Stimulated activated effector memory CD8-positive, alpha-beta T cell treated with anti-CD3 and anti-CD28 coated beads, Interleukin-12 subunit alpha, Interleukin-12 subunit beta, amount 100 ng/mL, for 72 hours (primary cell): ENCODE data around the gene NPC1.
"Not testable (repeated sequence)": the region's sequence is repeated elsewhere in the genome, so short reads cannot be mapped to it uniquely, and the experiment has no call there.

ENCODE experiments used
- ATAC-seq: fragments of 150-1000 bp; cut with Tn5 transposase; 2 replicates; pipeline ENCODE4 v1.10.0; 2021
- DNase-seq, 2 donors: peaks; one replicate each; pipeline ENCODE4 v3.0.0; 2021 to 2022; ENCODE audit warnings: low spot score in 2 of 2
- H3K27ac Mint-ChIP-seq: one replicate; pipeline ENCODE4 v1.8.0; 2022; ENCODE audit warnings: mild to moderate bottlenecking, mixed read lengths
- H3K36me3 Mint-ChIP-seq: one replicate; pipeline ENCODE4 v1.8.0; 2022; ENCODE audit warnings: mild to moderate bottlenecking, mixed read lengths
- H3K4me1 Mint-ChIP-seq: one replicate; pipeline ENCODE4 v1.8.0; 2022; ENCODE audit warnings: mixed read lengths
- H3K4me3 Mint-ChIP-seq: one replicate; pipeline ENCODE4 v1.8.0; 2022; ENCODE audit warnings: mild to moderate bottlenecking, mixed read lengths
- H3K9me3 Mint-ChIP-seq: one replicate; pipeline ENCODE4 v1.8.0; 2022; ENCODE audit warnings: mixed read lengths

NPC1 gene

DNA sequence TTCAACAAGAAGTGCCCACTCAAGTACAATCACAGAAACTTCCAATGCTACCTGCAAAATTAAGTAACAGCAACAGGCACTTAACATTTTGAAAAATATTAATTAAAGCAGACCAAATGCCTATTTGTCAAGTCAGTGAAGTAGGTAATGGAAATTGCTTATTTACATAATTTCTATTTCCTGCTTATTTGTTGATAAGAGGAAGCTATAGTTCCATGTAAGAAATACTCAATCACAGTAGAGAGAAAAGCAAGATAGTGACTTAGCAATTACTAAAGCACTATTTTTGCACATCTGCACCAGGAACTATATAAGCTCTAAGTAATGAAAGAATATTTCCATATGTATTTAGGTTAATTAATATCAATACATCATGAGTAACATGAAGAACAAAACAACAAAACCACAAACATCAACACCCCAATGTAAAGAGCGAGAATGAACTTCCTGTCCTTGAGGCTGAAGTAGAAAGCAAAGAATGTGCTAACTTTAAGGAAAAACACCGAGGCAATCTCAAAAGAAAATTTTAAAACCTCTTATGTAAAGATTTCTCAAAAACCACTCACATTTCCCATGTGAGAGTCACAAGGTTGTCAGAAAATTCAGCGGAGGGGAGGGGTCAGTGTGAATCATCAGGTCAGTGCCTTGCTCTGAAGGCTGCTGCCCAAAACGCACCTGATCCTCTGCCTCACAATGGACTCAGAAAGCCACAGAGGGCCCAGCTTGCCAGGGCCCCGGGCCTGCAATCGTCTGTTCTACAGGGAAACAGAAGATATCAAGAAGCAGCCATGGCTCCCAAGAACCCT, 12.5 kb downstream of the NPC1 start:
- DNase-seq = peak; percentile 17 to 64
- H3K4me1 Mint-ChIP-seq = peaks cover 62% of the 10 kb centered on the region
- H3K4me3 Mint-ChIP-seq = peak overlapping the region; percentile 64
- peaks cover 68% of the 10 kb centered on the region for H3K36me3 Mint-ChIP-seq
- ATAC-seq = peak; percentile 87
- no peaks in the 10 kb centered on the region for H3K9me3 Mint-ChIP-seq
- H3K27ac Mint-ChIP-seq = peak overlapping the region; percentile 88

DNA sequence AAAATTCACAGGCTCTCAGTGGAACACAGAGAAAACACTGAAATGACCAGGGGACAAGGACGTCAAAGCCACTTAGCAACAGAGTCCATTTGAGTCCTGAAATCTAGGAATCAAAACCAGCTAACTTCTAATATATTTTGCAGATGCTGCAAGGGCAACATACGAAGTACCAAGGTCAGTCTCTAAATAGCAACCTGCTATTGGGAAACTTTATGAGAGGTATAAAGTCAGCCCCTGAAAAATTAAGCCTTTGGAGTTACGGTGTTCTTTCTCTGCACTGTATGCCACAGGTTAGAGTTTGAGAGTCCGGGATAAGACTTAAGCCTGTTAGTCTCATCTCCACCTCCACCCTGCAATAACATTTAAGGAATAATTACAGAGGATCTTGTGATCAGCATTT, 13.3 kb downstream of the NPC1 start:
- peak overlapping the region; percentile 88 for H3K27ac Mint-ChIP-seq
- no peaks in the 10 kb centered on the region for H3K9me3 Mint-ChIP-seq
- H3K4me3 Mint-ChIP-seq = peak overlapping the region; percentile 64
- H3K36me3 Mint-ChIP-seq = peaks cover 77% of the 10 kb centered on the region
- peaks cover 53% of the 10 kb centered on the region for H3K4me1 Mint-ChIP-seq
- ATAC-seq = no peak
- DNase-seq = no peak

DNA sequence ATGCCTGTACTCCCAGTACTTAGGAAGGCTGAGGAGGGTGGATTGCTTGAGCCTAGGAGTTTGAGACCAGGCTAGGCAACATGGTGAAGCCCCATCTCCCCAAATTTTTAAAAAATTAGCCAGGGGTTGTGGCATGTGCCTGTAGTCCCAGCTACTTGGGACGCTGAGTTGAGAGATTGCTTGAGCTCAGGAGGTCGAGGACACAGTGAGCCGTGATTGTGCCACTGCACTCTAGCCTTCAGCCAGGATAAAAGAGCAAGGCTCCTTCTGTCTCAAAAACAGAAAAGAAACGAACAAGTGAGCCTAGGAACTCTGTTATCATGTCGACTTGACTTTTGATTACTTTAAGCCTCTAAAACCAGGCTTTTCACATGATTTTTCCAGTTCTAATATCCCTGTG, 13.7 kb downstream of the NPC1 start:
- Mint-ChIP-seq H3K9me3 (no peaks in the 10 kb centered on the region), H3K27ac (peak overlapping the region; percentile 60), H3K4me1 (peaks cover 53% of the 10 kb centered on the region), H3K36me3 (peaks cover 81% of the 10 kb centered on the region), H3K4me3 (no peak overlapping the region)
- DNase-seq (no peak), ATAC-seq (no peak)

DNA sequence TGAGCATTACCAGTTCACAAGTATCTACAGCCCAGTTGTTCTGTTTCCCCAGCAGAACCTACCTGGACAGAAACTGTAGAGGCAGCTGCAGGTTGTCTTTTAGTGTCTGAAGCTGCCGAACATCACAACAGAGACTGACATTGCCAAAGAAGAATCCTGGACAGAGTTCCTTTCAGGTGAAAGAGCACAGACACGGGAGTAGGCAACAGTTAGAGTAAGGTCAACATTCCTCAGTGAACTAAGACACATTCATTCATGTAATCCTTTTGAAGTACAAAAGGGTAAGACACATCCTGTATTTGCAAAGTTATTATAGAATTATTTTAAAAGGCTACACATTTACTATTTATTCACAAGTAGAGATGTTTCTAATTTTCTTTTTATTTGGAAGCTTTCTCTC, 14.3 kb downstream of the NPC1 start:
- no peak overlapping the region for H3K4me3 Mint-ChIP-seq
- peak overlapping the region; percentile 60 for H3K27ac Mint-ChIP-seq
- H3K36me3 Mint-ChIP-seq = peaks cover 87% of the 10 kb centered on the region
- no peaks in the 10 kb centered on the region for H3K9me3 Mint-ChIP-seq
- peaks cover 53% of the 10 kb centered on the region for H3K4me1 Mint-ChIP-seq
- ATAC-seq (no peak), DNase-seq (no peak)

DNA sequence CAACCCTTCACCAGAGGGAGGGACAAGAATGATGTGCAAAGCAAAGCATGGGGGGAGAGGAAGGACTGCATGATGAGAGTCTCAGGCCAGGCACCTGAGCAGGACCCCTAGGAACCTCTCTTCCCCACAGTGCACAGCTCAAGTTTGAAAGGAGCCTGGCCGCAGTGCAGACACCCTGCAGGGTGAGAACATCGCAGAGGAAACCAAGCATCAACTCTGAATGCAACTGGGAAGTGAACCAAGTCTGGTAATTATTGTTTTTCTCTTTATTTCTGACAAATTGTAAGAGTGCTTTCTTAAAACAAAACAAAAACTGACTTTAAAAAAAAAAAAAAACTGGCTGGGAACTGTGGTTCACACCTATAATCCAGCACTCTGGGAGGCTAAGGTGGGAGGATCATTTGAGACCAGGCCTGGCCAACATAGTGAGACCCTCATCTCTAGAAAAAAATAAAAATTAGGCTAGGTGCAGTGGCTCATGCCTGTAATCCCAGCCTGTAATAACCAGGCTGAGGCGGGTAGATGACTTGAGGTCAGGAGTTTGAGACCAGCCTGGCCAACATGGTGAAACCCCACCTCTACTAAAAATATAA, 15.3 kb downstream of the NPC1 start:
- Mint-ChIP-seq H3K4me1 (peaks cover 45% of the 10 kb centered on the region), H3K4me3 (peak overlapping the region; percentile 22), H3K36me3 (peaks cover 88% of the 10 kb centered on the region), H3K27ac (peak overlapping the region; percentile 74), H3K9me3 (no peaks in the 10 kb centered on the region)
- ATAC-seq (peak; percentile 47), DNase-seq (no peak)

DNA sequence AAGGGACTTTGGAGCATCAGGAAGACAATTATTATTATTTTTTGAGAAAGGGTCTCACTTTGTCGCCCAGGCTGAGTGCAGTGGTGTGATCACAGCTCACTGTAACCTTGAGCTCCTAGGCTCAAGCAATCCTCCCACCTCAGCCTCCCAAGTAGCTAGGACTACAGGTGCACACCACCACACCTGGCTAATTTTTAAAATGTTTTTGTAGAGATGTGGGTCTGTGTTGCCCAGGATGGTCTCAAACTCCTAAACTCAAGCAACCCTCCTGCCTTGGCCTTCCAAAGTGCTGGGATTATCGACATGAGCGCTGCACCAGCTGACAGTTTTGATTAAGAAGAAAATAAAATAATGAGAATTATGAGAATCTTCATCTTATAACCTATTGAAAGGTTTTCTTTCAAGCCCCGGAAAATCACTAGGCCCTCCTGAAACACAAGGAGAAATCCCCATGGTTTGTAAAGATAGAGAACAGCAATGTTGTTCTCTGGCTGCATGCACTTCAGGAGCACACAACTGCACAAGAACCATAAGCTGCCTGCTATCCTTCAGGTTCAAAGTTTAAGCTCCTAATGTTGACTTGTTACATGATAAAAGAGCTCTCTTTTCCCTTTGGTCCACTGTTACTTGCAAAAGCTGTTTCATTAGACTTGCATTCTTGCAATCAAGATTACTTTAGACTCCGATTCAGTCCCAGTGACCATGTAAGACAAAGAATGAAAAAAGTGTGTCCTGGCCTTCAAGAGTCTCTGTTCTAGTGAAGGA, 16.8 kb downstream of the NPC1 start:
- no peak for ATAC-seq
- Mint-ChIP-seq H3K4me3 (no peak overlapping the region), H3K27ac (peak overlapping the region; percentile 67), H3K4me1 (peaks cover 37% of the 10 kb centered on the region), H3K36me3 (peaks cover 89% of the 10 kb centered on the region), H3K9me3 (no peaks in the 10 kb centered on the region)
- DNase-seq = no peak

DNA sequence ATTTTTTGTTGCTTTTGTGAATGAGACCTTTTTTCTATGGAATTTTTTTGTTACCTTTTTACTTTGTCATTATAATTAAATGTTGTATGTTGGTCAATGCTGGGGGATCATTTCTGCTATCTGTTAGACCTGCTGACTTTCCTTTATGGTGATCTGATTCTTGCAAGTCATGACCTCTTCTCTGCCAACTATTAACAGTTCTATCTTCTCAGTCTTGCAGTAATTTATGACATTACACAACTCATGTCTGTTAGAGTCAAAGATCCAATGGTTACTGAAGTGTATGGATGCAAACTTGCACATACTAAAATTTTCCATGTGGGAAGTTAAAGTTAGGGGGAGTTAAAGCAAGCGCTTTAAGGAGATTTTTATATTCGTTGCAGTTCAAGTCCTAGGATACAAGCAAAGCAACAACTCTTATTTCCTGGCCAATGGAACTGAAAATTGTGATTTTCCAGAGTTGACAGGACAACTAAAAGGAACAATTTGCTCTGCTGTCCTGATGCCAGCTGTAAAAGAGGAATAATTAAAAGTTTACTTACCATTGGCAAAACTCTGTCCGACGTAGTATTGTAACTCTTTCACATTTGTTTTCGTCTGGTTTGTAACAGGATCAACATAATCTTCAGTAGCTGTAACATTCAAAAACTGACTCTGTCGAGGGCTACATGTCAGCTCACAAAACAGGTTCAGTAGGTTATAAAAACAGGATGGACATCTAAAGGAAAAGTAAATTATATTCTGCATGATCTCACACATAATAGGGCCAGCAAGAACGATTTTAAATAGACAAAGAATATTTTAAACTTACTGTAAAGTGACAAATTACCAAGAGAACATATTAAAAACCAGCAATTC, 17.8 kb downstream of the NPC1 start:
- DNase-seq (no peak), ATAC-seq (no peak)
- no peaks in the 10 kb centered on the region for H3K9me3 Mint-ChIP-seq
- H3K4me3 Mint-ChIP-seq = no peak overlapping the region
- H3K27ac Mint-ChIP-seq = peak overlapping the region; percentile 67
- peaks cover 90% of the 10 kb centered on the region for H3K36me3 Mint-ChIP-seq
- peaks cover 32% of the 10 kb centered on the region for H3K4me1 Mint-ChIP-seq

DNA sequence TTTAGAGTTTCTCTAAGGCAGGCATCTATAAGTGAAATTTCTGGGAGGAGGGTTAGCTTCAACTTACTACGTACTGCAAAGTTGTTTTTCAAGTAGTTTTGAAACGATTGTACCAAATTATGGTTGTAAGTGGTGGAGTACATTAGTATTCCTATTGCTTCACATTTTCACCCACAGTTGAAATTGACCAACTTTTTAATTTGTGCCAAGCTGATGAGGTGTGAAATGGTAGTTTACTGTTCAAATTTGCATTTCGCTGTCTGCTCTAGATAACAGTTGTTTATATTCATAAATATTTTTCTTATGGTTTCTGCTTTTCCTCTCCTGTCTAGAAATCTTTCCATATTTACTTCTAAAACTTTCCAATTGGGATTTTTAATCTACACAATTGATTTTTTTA, 18.6 kb downstream of the NPC1 start:
- Mint-ChIP-seq H3K27ac (peak overlapping the region; percentile 5), H3K4me1 (peaks cover 31% of the 10 kb centered on the region), H3K4me3 (no peak overlapping the region), H3K9me3 (no peaks in the 10 kb centered on the region), H3K36me3 (peaks cover 98% of the 10 kb centered on the region)
- DNase-seq (no peak), ATAC-seq (no peak)

DNA sequence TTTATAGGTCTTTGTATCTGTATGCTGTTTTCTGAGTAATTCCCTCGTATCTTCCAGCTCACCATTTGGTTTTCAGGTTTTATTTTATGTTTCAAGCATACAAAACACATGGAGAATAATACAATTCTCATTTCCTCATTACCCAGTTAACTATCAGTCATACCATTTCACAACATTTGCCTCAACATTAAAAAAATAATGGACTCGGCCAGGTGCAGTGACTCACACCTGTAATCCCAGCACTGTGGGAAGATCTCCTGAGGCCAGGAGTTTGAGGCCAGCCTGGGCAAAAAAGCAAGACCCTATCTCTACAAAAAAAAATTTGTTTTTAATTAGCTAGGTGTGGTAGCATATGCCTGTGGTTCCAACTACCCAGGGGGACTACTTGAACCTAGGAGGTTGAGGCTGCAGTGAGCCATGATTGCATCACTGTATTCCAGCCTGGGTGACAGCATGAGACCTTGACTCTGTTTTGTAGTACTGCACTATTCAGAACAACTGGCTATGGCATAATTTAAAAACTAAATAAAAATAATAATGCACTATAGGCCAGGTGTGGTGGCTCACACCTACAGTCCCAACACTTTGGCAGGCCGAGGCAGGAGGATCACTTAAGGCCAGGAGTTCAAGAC, 20.3 kb downstream of the NPC1 start:
- H3K4me3 Mint-ChIP-seq = no peak overlapping the region
- ATAC-seq = no peak
- DNase-seq = no peak
- H3K27ac Mint-ChIP-seq = peak overlapping the region; percentile 33
- H3K4me1 Mint-ChIP-seq = peaks cover 19% of the 10 kb centered on the region
- peaks cover 100% of the 10 kb centered on the region for H3K36me3 Mint-ChIP-seq
- H3K9me3 Mint-ChIP-seq = no peaks in the 10 kb centered on the region

DNA sequence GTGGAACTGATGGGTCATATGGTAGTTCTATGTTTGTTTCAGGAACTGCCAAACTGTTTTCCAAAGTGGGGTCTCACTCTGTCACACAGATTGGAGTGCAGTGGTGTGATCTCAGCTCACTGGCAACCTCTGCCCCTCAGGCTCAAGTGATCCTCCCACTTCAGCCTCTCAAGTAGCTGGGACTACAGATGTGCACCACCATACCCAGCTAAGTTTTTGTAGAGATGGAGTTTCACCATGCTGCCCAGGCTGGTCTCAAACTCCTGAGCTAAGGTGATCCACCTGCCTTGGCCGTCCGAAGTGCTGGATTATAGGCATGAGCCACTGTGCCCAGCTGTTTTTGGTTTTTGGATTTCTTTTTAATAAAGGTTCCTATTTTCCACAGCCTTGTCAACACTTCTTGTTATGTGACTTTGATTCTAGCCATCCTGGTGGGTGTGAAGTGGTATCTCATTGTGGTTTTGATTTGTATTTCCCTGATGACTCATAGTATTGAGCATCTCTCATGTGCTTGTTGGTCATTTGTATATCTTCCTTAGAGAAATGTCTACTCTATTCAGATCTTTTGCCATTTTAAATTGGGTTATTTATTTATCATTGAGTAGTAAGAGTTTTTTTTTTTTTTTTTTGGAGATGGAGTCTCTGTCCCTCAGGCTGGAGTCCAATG, 22.8 kb downstream of the NPC1 start:
- ATAC-seq = peak; percentile 99
- peaks cover 100% of the 10 kb centered on the region for H3K36me3 Mint-ChIP-seq
- H3K4me1 Mint-ChIP-seq = peaks cover 12% of the 10 kb centered on the region
- H3K27ac Mint-ChIP-seq = peak overlapping the region; percentile 44
- no peaks in the 10 kb centered on the region for H3K9me3 Mint-ChIP-seq
- H3K4me3 Mint-ChIP-seq = peak overlapping the region; percentile 14
- no peak for DNase-seq

DNA sequence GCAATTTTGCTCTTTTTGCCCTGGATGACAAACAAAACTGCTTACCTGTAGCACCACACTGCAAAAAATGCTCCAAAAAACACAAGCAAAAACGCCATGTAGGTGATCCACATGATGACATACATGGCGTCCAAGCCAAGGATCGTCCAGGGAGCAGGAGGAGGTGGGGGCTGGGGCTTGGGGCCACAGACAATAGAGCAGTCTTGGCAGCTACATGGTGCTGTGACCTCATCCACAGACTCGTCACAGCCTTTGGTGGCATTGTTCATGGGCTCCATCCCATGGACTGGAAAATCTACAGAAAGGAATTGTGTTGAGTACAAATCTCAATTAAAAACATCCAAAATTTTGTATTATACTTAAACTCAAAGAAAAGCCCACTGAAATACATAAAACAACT, 26.1 kb downstream of the NPC1 start:
- Mint-ChIP-seq H3K4me3 (no peak overlapping the region), H3K36me3 (peaks cover 100% of the 10 kb centered on the region), H3K4me1 (peaks cover 12% of the 10 kb centered on the region), H3K9me3 (no peaks in the 10 kb centered on the region), H3K27ac (no peak overlapping the region)
- ATAC-seq (no peak), DNase-seq (no peak)

DNA sequence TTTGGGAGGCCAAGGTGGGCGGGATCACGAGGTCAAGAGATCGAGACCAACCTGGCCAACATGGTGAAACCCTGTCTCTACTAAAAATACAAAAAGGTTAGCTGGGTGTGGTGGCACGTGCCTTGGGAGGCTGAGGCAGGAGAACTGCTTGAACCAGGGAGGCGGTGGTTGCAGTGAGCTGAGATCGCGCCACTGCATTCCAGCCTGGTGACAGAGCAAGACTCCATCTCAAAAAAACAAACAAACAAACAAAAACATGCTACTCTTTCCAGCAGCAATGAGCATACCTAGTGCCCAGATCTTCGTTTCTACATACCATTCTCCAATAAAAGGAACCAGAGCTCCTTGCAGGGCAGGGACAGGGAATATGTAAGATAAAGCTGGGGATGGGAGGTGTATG, 28.8 kb downstream of the NPC1 start:
- H3K4me3 Mint-ChIP-seq, H3K4me1 Mint-ChIP-seq, H3K9me3 Mint-ChIP-seq, ATAC-seq, DNase-seq: not testable (repeated sequence)
- peaks cover 100% of the 10 kb centered on the region for H3K36me3 Mint-ChIP-seq
- peak overlapping the region; percentile 33 for H3K27ac Mint-ChIP-seq

DNA sequence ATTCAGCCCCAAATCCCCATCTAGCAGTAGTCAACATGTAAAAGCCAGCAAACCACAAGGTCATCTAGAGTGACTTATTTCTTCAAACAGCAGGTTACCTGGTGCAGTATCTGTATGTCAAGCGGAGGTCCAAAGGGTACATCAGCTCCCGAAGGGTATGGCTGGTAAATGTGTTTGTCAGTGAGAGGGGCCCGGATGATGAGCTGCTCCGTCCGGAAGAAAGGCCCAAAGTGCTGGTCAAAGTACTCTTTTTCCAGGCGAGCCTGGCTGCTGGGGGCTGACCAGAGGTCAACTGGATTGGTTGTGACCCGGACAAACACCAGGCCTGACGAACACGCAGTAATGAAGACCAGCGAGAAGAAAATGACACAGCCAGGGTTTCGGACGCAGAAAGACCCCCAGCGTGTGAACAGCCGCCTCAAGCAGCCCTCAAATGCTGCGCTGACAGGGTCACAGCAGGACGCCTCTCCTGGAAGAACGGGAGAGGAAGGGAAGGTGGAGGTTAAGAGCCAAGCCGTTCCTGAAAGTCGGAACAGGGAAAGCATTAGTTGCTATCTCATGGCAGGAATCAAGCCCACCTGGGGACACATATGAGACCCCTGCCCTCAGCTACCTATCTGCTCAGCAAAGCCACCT, 30.0 kb downstream of the NPC1 start:
- peak overlapping the region; percentile 33 for H3K27ac Mint-ChIP-seq
- no peak overlapping the region for H3K4me3 Mint-ChIP-seq
- H3K4me1 Mint-ChIP-seq = peaks cover 18% of the 10 kb centered on the region
- no peaks in the 10 kb centered on the region for H3K9me3 Mint-ChIP-seq
- DNase-seq = no peak
- ATAC-seq = no peak
- peaks cover 100% of the 10 kb centered on the region for H3K36me3 Mint-ChIP-seq

DNA sequence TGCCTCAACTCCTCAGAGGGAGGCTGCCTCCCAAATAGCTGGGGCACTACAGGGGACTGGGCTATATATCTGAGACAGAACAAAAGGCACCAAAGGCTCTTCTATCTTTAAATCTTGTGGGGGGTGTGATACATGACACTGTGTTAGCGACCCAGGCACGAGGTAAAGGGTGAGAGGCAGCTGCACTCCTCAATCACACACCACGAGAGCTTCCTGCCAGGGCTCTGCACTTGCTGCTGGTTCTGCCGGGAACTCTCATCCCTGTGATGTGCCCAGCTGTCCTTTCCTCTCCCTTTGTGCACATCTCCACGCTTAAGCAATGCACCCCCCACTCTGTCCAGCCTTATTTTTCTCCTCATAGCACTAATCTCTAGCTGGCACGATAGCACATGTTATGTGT, 32.4 kb downstream of the NPC1 start:
- peaks cover 100% of the 10 kb centered on the region for H3K36me3 Mint-ChIP-seq

More for the DNA sequence above, 32.4 kb downstream of the NPC1 start:
- ATAC-seq (no peak), DNase-seq (no peak)
- no peak overlapping the region for H3K4me3 Mint-ChIP-seq
- peak overlapping the region; percentile 87 for H3K27ac Mint-ChIP-seq
- H3K9me3 Mint-ChIP-seq = no peaks in the 10 kb centered on the region
- peaks cover 18% of the 10 kb centered on the region for H3K4me1 Mint-ChIP-seq
